Endothelial cell of umbilical vein (primary cell): ENCODE data around the gene IQCH. TPM values are rescaled to one million over a fixed set of nuclear protein-coding genes. Genes with fewer than 3 reads are reported as not detected.

Experiments used
- BruUV-seq: library from RNA; stranded (reverse); fragments of 400-500 nt; replicated peaks from 2 replicates; lab custom pipeline; 2021; lab: Mats Ljungman, UMichigan
- CTCF ChIA-PET: fragments of 300-600, 350-600 bp; sonication (Branson Sonifier 250); formaldehyde crosslinking; loops from one replicate; lab custom pipeline; 2021; ENCODE audit warnings: antibody characterized with exemption, inconsistent platforms; lab: Charles Lee
- POLR2A ChIA-PET: fragments of 300-600, 350-600 bp; sonication (Branson Sonifier 250); formaldehyde crosslinking; loops from one replicate; lab custom pipeline; 2021; ENCODE audit warnings: antibody characterized with exemption, inconsistent platforms; lab: Charles Lee
- DNase-seq: peaks from one replicate; pipeline ENCODE4 v3.0.0-alpha.2; 2011; ENCODE audit warnings: low read depth, low spot score
- FAIRE-seq: peaks from 2 replicates; lab custom pipeline; 2011; peaks lifted over from hg19 to GRCh38; lab: Jason Lieb, UNC
- H2AFZ ChIP-seq: 2 replicates; pipeline ENCODE4 v1.6.0; 2012; ENCODE audit warnings: low read depth, low read length, control low read depth, inconsistent platforms
- H3K27ac ChIP-seq: 2 replicates; pipeline ENCODE4 v1.5.1; 2011; ENCODE audit warnings: low read depth, mild to moderate bottlenecking, control low read depth, low read length, moderate library complexity; ENCODE audit not compliant: insufficient read depth
- H3K27me3 ChIP-seq, 2 experiments: 2 replicates each; pipeline versions ENCODE4 v1.6.0 to v1.6.1; 2011; ENCODE audit warnings: low read length in 2 of 2, mixed read lengths in 1 of 2; ENCODE audit not compliant: control insufficient read depth in 2 of 2, insufficient read depth in 2 of 2
- H3K36me3 ChIP-seq, 2 experiments: 2 replicates in 1 of 2; 3 replicates in 1 of 2; pipeline ENCODE4 v1.5.1; 2011; ENCODE audit warnings: low read length in 2 of 2, mild to moderate bottlenecking in 1 of 2, moderate library complexity in 1 of 2; ENCODE audit not compliant: control insufficient read depth in 2 of 2, insufficient read depth in 2 of 2; ENCODE audit errors: extremely low read depth in 1 of 2
- H3K4me1 ChIP-seq: 3 replicates; pipeline ENCODE4 v1.5.1; 2011; ENCODE audit warnings: mild to moderate bottlenecking, low read length; ENCODE audit not compliant: control insufficient read depth, insufficient read depth; ENCODE audit errors: extremely low read depth
- H3K4me2 ChIP-seq: 2 replicates; pipeline ENCODE4 v1.6.1; 2011; ENCODE audit warnings: low read length, control low read depth, mixed read lengths; ENCODE audit not compliant: insufficient read depth
- H3K4me3 ChIP-seq, 3 experiments: fragments of 200-600 bp in 1 of 3; sonication (generic), shearing (Covaris generic) in 1 of 3; replicated peaks in 1 of 3; 2 replicates each; pipeline ENCODE4 v1.5.1; 2011 to 2016; ENCODE audit warnings: control low read depth in 3 of 3, low read length in 3 of 3, mild to moderate bottlenecking in 2 of 3, inconsistent platforms in 1 of 3, low read depth in 1 of 3, moderate library complexity in 1 of 3; ENCODE audit not compliant: insufficient read depth in 1 of 3
- H3K79me2 ChIP-seq: 2 replicates; pipeline ENCODE4 v1.6.0; 2012; ENCODE audit warnings: low read length, inconsistent platforms; ENCODE audit not compliant: control insufficient read depth, insufficient read depth
- H3K9ac ChIP-seq: replicated peaks from 2 replicates; pipeline ENCODE3; 2011; ENCODE audit warnings: low read length, control low read depth; ENCODE audit not compliant: insufficient read depth; ENCODE audit errors: extremely low read depth
- H3K9me1 ChIP-seq: replicated peaks from 3 replicates; pipeline ENCODE4 v1.6.0; 2011; ENCODE audit warnings: mild to moderate bottlenecking, low read length; ENCODE audit not compliant: control insufficient read depth, insufficient read depth; ENCODE audit errors: extremely low read depth
- H3K9me3 ChIP-seq: replicated peaks from 2 replicates; pipeline ENCODE4 v1.5.1; 2012; ENCODE audit warnings: low read length, inconsistent platforms; ENCODE audit not compliant: control insufficient read depth, insufficient read depth
- H4K20me1 ChIP-seq: replicated peaks from 2 replicates; pipeline ENCODE3; 2011; ENCODE audit warnings: mild to moderate bottlenecking, low read length; ENCODE audit not compliant: control insufficient read depth, insufficient read depth; ENCODE audit errors: extremely low read depth
- EZH2 ChIP-seq: IDR thresholded peaks from 2 replicates; pipeline ENCODE4 v1.6.1; 2012; ENCODE audit warnings: borderline replicate concordance, low read depth, mild to moderate bottlenecking, moderate library complexity, low read length, inconsistent platforms; ENCODE audit not compliant: severe bottlenecking
- FOS ChIP-seq: IDR thresholded peaks from 2 replicates; pipeline ENCODE4 v1.6.1; 2011; ENCODE audit warnings: mild to moderate bottlenecking, low read length, moderate library complexity, borderline replicate concordance; ENCODE audit not compliant: insufficient read depth
- GATA2 ChIP-seq: IDR thresholded peaks from 2 replicates; pipeline ENCODE4 v1.7.0; 2011; ENCODE audit warnings: low read depth, mild to moderate bottlenecking, moderate library complexity, mixed read lengths, low read length; ENCODE audit not compliant: insufficient read length, insufficient read depth
- JUN ChIP-seq: IDR thresholded peaks from 2 replicates; pipeline ENCODE4 v1.6.1; 2011; ENCODE audit warnings: borderline replicate concordance, low read depth; ENCODE audit not compliant: insufficient read length, insufficient read depth
- MYC ChIP-seq: IDR thresholded peaks from one replicate; pipeline ENCODE4 v1.6.1; 2011; ENCODE audit warnings: mild to moderate bottlenecking, low read depth, low read length
- POLR2A ChIP-seq: IDR thresholded peaks from 2 replicates; pipeline ENCODE4 v1.6.1; 2012; ENCODE audit warnings: low read depth, mild to moderate bottlenecking, control low read depth, low read length
- POLR2AphosphoS5 ChIP-seq: IDR thresholded peaks from 2 replicates; pipeline ENCODE4 v1.6.1; 2012; ENCODE audit warnings: low read depth, mild to moderate bottlenecking, control low read depth, low read length, moderate library complexity; ENCODE audit not compliant: insufficient read depth
- dilution Hi-C: fragments of 300-500 bp; cut with MboI; formaldehyde crosslinking; loops from one replicate; pipeline ENCODE4 v1.15.0; 2019; ENCODE audit warnings: low sequenced_read_pairs; ENCODE audit not compliant: extremely low pct_ligation_motif_present
- intact Hi-C: fragments of 100-400 bp; cut with micrococcal nuclease; formaldehyde crosslinking; loops from one replicate; pipeline ENCODE4 v1.10.0; 2022
- polyA plus RNA-seq, 4 experiments: library from polyadenylated mRNA; depleted of rRNA in 3 of 4; stranded (reverse) in 3 of 4; unstranded in 1 of 4; fragments of >200 nt; gene quantifications; 2 replicates each; pipeline versions ENCODE4 v1.2.1 to v1.2.3, GENCODE V29; 2011 to 2012; ENCODE audit warnings: missing spikeins in 1 of 4
- total RNA-seq: library from RNA; stranded (reverse); gene quantifications from 2 replicates; pipeline ENCODE4 v1.2.3, GENCODE V29; 2021
- TF ChIP-seq, protein P1 (sequence below), 2 donors: IDR thresholded peaks; 1 replicate in 1 of 2; 2 replicates in 1 of 2; pipeline ENCODE4 v1.5.1; 2011; ENCODE audit warnings: low read length in 2 of 2, mild to moderate bottlenecking in 2 of 2, moderate library complexity in 2 of 2, control low read depth in 1 of 2, inconsistent platforms in 1 of 2, low read depth in 1 of 2; ENCODE audit not compliant: insufficient read depth in 1 of 2; ENCODE audit errors: extremely low read depth in 1 of 2
- TF ChIP-seq, protein P2 (sequence below): IDR thresholded peaks from 2 replicates; pipeline ENCODE4 v1.6.1; 2011; ENCODE audit not compliant: insufficient read depth, insufficient read length

Gene IQCH
- total and polyA plus RNA-seq, 2 donors (not counting 3 experiments of a cell fraction or from before 2014, with no cell fraction given), result 0.29 to 0.51 TPM

DNA sequence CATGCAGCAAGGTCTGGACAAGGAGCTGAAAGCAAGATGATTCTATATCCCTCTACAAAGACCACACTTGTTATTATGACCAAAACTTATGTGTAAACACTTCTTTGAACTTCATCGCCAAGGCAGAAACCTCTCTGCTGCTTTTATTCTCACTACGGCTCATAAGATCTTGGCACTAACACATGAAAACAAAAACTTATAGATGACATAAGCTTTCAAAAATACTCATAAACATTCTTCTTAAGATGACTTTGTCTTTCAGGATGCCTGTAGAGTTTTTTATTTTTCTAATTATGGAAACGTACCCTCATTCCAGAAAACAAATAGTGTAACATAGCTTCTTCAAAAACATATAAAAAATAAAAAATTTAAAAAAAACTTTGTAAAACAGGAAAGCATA, 253.8 kb downstream of the IQCH start:
- dilution Hi-C loops, result no loop called here
- no peak overlapping the region for H3K4me3 ChIP-seq
- no peaks in the 10 kb centered on the region for H3K4me1 ChIP-seq
- H2AFZ ChIP-seq, result no peak overlapping the region
- no peaks in the 10 kb centered on the region for H3K9me3 ChIP-seq
- H3K4me2 ChIP-seq, result no peak overlapping the region
- no peaks in the 10 kb centered on the region for H3K36me3 ChIP-seq
- no TSS peak for BruUV-seq
- CTCF ChIA-PET, result interaction anchor here (1.0 kb wide), 1 partner anchor 13 kb away, joined by 3 read pairs; no protein-coding TSS in a partner anchor
- H3K9me1 ChIP-seq, result no peaks in the 10 kb centered on the region
- POLR2A ChIA-PET, result no interaction called here
- DNase-seq (no peak), FAIRE-seq (no peak)
- no peaks in the 10 kb centered on the region for H3K27me3 ChIP-seq
- TF ChIP-seq GATA2 (no peak), EZH2 (no peak), JUN (no peak), FOS (no peak), POLR2A (no peak), MYC (no peak), POLR2AphosphoS5 (no peak)
- TF ChIP-seq, protein P1, sequence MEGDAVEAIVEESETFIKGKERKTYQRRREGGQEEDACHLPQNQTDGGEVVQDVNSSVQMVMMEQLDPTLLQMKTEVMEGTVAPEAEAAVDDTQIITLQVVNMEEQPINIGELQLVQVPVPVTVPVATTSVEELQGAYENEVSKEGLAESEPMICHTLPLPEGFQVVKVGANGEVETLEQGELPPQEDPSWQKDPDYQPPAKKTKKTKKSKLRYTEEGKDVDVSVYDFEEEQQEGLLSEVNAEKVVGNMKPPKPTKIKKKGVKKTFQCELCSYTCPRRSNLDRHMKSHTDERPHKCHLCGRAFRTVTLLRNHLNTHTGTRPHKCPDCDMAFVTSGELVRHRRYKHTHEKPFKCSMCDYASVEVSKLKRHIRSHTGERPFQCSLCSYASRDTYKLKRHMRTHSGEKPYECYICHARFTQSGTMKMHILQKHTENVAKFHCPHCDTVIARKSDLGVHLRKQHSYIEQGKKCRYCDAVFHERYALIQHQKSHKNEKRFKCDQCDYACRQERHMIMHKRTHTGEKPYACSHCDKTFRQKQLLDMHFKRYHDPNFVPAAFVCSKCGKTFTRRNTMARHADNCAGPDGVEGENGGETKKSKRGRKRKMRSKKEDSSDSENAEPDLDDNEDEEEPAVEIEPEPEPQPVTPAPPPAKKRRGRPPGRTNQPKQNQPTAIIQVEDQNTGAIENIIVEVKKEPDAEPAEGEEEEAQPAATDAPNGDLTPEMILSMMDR (IDR thresholded peaks at IDR 0.05; ENCODE audit: extremely low read depth in 1 of 2, insufficient read depth in 1 of 2, low read depth in 1 of 2, low read length in 2 of 2), result no peak
- TF ChIP-seq, protein P2, sequence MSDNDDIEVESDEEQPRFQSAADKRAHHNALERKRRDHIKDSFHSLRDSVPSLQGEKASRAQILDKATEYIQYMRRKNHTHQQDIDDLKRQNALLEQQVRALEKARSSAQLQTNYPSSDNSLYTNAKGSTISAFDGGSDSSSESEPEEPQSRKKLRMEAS, result no peak
- H3K27ac ChIP-seq, result no peak overlapping the region
- H3K79me2 ChIP-seq, result no peaks in the 10 kb centered on the region
- no peaks in the 10 kb centered on the region for H4K20me1 ChIP-seq
- H3K9ac ChIP-seq, result no peak overlapping the region
- intact Hi-C loops, result no loop called here
